Thoracic aorta (tissue), 2 donors: ENCODE results near the gene ABITRAM. TPM values are rescaled to one million over a fixed set of nuclear protein-coding genes. Genes with fewer than 3 reads are reported as not detected.
"Not testable (repeated sequence)": the region's sequence is repeated elsewhere in the genome, so short reads cannot be mapped to it uniquely, and the experiment has no call there.

Experiments
- ATAC-seq: fragments of 150-250 bp; one replicate; pipeline ENCODE4 v1.8.0; 2017; ENCODE audit warnings: low read depth; ENCODE audit not compliant: insufficient number of reproducible peaks, low FRiP score
- DNase-seq: peaks from one replicate; pipeline ENCODE4 v3.0.0-alpha.2; 2020; ENCODE audit warnings: low spot score
- H3K27ac ChIP-seq, 2 donors: fragments of 200-600 bp; sonication (generic); 1 replicate in 1 of 2; 2 replicates in 1 of 2; pipeline ENCODE4 v1.5.1; 2016; ENCODE audit warnings: mild to moderate bottlenecking in 2 of 2, moderate library complexity in 2 of 2
- H3K27me3 ChIP-seq: fragments of 200-600 bp; sonication (generic); replicated peaks from 2 replicates; pipeline ENCODE4 v1.6.0; 2016; ENCODE audit warnings: mild to moderate bottlenecking; ENCODE audit not compliant: insufficient read depth
- H3K36me3 ChIP-seq: fragments of 200-600 bp; sonication (generic); one replicate; pipeline ENCODE4 v1.5.1; 2016
- H3K4me1 ChIP-seq, 2 donors: fragments of 200-600 bp; sonication (generic); 1 replicate in 1 of 2; 2 replicates in 1 of 2; pipeline versions ENCODE4 v1.5.1 to v1.6.0; 2016; ENCODE audit warnings: low read depth in 2 of 2, mild to moderate bottlenecking in 1 of 2; ENCODE audit not compliant: control insufficient read depth in 1 of 2
- H3K4me3 ChIP-seq: fragments of 200-600 bp; sonication (generic); 2 replicates; pipeline ENCODE4 v1.5.1; 2016; ENCODE audit warnings: mild to moderate bottlenecking
- H3K9me3 ChIP-seq: fragments of 200-600 bp; sonication (generic); 2 replicates; pipeline ENCODE4 v1.5.1; 2016
- total RNA-seq, 2 donors: library from RNA; depleted of rRNA; stranded (reverse); fragments of >200 nt; gene quantifications; one replicate each; pipeline versions ENCODE4 v1.1.0 to v1.2.3, GENCODE V29; 2016
- TF ChIP-seq, protein P1 (sequence below): fragments of 200-600 bp; sonication (generic); IDR thresholded peaks from one replicate; pipeline ENCODE4 v1.5.1; 2019; ENCODE audit warnings: antibody characterized with exemption

ABITRAM gene
- total RNA-seq, 2 donors from 2014 or later, result 4.6 to 5.6 TPM

- no peaks in the 10 kb centered on the region for H3K4me1 ChIP-seq
- DNase-seq (no peak), ATAC-seq (no peak)
- no peaks in the 10 kb centered on the region for H3K9me3 ChIP-seq
- peaks cover 56% of the 10 kb centered on the region for H3K36me3 ChIP-seq
- H3K27me3 ChIP-seq, result no peaks in the 10 kb centered on the region
- TF ChIP-seq, protein P1, sequence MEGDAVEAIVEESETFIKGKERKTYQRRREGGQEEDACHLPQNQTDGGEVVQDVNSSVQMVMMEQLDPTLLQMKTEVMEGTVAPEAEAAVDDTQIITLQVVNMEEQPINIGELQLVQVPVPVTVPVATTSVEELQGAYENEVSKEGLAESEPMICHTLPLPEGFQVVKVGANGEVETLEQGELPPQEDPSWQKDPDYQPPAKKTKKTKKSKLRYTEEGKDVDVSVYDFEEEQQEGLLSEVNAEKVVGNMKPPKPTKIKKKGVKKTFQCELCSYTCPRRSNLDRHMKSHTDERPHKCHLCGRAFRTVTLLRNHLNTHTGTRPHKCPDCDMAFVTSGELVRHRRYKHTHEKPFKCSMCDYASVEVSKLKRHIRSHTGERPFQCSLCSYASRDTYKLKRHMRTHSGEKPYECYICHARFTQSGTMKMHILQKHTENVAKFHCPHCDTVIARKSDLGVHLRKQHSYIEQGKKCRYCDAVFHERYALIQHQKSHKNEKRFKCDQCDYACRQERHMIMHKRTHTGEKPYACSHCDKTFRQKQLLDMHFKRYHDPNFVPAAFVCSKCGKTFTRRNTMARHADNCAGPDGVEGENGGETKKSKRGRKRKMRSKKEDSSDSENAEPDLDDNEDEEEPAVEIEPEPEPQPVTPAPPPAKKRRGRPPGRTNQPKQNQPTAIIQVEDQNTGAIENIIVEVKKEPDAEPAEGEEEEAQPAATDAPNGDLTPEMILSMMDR, result no peak
- no peak overlapping the region for H3K27ac ChIP-seq
- H3K4me3 ChIP-seq, result no peak overlapping the region
Measured at GRCh38 chr9:108894225-108894997, 39.8 kb upstream of the ABITRAM start.

- Histone ChIP-seq H3K4me1 (no peaks in the 10 kb centered on the region), H3K27ac (no peak overlapping the region), H3K4me3 (no peak overlapping the region), H3K9me3 (no peaks in the 10 kb centered on the region), H3K27me3 (no peaks in the 10 kb centered on the region), H3K36me3 (peaks cover 61% of the 10 kb centered on the region)
- DNase-seq (no peak), ATAC-seq (no peak)
- TF ChIP-seq, protein P1, result no peak
Measured at GRCh38 chr9:108897324-108898096, 36.7 kb upstream of the ABITRAM start.

DNA sequence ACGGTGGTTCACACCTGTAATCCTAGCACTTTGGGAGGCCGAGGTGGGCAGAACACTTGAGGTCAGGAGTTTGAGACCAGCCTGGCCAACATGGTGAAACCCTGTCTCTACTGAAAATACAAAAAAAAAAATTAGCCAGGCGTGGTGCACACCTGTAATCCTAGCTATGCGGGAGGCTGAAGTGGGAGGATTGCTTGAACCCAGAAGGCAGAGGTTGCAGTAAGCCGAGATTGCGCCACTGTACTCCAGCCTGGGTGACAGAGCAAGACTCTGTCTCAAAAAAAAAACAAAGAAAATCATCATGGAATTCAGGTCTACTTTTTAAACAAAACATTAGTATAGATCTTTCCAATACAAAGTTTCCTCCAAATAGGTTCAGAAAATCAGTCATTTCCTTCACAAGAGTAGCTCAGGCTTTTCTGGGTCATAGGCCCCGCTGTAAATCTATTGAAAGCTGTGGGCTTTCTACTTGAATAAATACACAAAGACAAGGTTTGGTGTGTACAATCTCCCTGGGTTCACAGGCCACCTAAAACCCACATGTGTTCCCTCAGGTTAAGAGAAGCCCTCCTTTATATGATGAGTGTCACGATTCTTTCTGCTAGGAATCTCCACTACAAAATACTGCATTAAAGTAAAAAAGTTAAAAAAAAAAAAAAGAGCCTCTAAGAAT lies 35.0 kb upstream of the ABITRAM start:
- peaks cover 59% of the 10 kb centered on the region for H3K36me3 ChIP-seq
- not testable (repeated sequence) for H3K27me3 ChIP-seq, H3K4me1 ChIP-seq, ATAC-seq, DNase-seq, H3K27ac ChIP-seq, H3K4me3 ChIP-seq, H3K9me3 ChIP-seq

- Histone ChIP-seq H3K9me3 (no peaks in the 10 kb centered on the region), H3K4me3 (no peak overlapping the region), H3K27ac (no peak overlapping the region), H3K36me3 (peaks cover 58% of the 10 kb centered on the region), H3K4me1 (no peaks in the 10 kb centered on the region), H3K27me3 (no peaks in the 10 kb centered on the region)
- no peak for DNase-seq
- ATAC-seq, result no peak
- TF ChIP-seq, protein P1, result no peak
Measured at GRCh38 chr9:108900176-108900575, 34.0 kb upstream of the ABITRAM start.

GRCh38 chr9:108903420-108904103 lies 30.6 kb upstream of the ABITRAM start:
- Histone ChIP-seq H3K4me3 (no peak overlapping the region), H3K4me1 (no peaks in the 10 kb centered on the region), H3K36me3 (peaks cover 46% of the 10 kb centered on the region), H3K27me3 (no peaks in the 10 kb centered on the region), H3K9me3 (no peaks in the 10 kb centered on the region), H3K27ac (no peak overlapping the region)
- ATAC-seq (no peak), DNase-seq (no peak)
- TF ChIP-seq, protein P1, result no peak
